GM18909 (cell line): ENCODE measurements around the gene PCDH9.

Source experiments
- ATAC-seq: cut with Tn5 transposase; IDR thresholded peaks from one replicate; pipeline ENCODE4 v1.9.1; 2021; ENCODE audit warnings: mild to moderate bottlenecking; ENCODE audit not compliant: unreplicated experiment, poor library complexity

The PCDH9 gene

DNA sequence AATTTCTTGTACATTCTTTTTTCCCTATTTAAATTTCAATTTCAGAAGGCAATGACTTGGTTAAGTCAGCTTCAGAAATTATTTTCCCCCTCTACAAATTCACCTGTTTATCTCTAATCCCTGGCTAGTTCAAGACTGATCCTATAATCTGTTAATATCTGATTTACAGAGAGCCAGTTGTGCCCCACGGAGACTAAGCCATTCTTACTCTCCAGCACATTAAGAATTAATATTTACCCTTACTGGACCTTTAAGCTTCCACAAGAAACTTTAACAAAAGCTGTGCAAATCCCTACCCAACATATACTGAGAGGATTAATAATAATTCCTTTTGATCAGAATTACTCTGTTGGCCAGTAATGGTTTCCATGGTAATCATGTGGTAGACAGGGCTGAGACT, 786.2 kb downstream of the PCDH9 start:
- no peak for ATAC-seq

DNA sequence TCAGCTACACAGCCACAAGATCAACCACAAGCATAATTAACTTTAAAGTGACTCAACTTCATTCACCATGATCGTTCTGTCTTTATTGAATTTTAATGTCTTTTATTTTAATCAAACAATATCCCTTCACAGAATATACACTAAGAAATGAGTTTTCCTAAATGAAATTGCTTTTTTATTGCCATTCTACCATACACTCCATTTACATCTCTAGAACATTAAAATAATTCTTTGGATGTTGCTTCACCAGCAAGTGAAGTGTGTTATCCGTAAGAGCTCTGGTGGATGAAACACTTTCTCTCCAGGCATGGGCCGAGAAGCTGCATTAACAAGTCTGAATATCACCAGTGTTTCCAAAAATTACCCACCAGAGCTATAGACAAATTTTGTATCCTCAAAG, 789.2 kb downstream of the PCDH9 start:
- ATAC-seq = no peak

DNA sequence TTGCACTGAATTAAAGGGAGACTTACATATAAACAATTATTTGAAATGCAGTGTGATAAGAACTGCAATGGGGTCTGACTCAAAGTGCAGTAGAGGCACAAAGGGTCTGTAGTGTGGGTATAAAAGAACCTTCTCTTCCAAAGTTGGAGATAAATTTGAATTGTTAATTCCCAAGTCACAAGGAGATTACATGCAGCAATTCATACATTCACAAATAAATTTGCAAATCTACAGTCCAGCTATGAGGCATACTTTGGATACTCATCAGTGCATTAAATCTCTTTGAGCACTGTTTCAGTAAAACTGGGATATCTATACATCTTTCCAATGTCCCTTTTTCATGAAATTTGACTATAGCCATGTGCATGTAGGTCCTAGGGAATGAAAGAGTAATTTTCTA, 799.4 kb downstream of the PCDH9 start:
- no peak for ATAC-seq

DNA sequence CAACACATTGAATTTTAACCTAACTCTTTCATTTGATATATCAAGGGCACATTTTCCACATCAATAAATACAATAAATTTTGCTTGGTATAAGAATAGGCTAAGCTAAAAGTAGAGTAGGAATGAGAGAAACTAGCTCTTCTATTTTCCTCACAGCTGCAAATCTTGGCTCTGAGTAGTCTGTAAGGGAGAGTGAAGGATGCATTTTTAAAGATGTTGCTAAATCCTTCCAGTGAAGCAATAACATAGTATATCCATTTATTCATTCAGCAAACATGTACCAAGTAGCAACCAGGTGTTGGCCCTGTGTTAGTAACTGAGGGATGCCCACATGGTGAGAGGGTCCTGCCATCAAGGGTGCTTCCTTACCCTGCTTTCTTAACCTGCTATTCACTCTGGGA, 799.9 kb downstream of the PCDH9 start:
- ATAC-seq = no peak

DNA sequence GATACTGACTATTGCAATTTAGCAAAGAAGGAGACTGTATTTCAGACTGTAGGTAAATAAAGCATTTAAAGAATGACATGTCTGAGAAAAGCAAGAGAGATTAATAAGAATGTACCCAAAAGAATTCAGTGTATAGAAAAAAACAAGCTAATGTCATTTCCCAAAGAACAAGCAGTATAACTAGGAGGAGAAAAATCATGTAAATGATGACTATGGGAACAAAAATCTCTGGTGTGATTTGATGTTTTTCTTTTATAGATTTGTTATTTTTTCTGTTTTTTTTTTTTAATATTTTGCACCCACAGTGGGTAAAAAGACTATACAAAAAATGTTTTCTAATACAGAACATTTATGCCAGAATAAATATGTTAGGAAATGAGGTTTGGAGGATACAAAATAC, 801.0 kb downstream of the PCDH9 start:
- no peak for ATAC-seq

- ATAC-seq = no peak
Measured at GRCh38 chr13:66427458-66427861, 802.7 kb downstream of the PCDH9 start.

DNA sequence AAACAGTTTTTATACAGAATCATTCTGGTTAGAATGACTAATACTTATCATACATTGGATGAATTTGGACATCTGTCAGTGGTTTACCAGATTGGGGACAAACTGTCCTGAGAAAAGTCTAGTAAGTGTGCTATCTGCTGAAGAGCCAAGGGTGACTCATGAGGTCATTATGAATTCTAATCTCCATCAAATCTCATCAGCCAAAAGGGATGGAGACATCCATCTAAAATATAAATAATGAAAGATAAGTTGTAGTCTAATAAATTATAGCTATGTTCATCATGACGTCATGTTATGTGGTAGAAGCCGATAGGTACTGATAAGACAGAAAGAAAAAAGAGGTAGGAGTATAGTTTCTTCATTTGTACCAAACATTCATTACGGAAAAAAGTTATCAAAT, 804.4 kb downstream of the PCDH9 start:
- ATAC-seq = no peak

- no peak for ATAC-seq
Measured at GRCh38 chr13:66424422-66424821, 805.7 kb downstream of the PCDH9 start.

DNA sequence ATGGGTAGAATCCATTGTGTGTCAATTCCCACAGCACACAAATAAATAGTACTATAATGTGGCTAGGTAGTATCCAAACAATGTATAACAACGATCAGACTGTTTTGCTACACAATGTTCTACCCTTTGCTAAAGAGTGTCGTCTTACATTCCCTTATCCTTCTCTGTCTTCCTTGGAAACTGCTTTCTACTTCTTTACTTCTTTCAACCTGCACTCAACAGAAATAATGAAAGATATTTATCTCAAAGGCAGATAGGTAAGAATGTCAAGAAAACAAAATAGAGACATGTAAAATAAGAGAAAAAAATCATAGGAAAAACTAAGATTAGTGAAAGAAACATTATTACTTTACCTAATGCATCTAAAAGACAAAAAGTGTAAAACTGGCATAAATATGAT, 814.7 kb downstream of the PCDH9 start:
- no peak for ATAC-seq

GRCh38 chr13:66414066-66414800, 815.9 kb downstream of the PCDH9 start:
- ATAC-seq = no peak

DNA sequence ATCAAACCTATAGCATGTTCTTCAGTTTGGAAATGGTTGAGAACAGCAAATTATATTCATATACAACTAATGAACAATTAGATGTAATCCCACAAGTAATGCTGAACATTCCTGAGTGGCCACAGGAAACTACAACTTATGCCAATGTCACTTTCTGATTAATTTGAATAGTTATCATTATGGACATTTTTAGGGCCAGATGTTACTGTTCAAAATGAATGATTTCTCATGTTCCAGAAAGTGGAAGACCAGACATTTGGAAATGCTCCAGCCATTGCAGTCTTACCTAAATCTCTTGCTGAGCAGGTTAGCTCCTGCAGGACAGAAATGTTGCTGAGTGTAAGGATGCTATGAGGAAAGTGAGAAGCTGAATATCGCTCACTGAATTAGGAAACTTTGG, 819.8 kb downstream of the PCDH9 start:
- no peak for ATAC-seq

- ATAC-seq = no peak
Measured at GRCh38 chr13:66409542-66409941, 820.6 kb downstream of the PCDH9 start.

DNA sequence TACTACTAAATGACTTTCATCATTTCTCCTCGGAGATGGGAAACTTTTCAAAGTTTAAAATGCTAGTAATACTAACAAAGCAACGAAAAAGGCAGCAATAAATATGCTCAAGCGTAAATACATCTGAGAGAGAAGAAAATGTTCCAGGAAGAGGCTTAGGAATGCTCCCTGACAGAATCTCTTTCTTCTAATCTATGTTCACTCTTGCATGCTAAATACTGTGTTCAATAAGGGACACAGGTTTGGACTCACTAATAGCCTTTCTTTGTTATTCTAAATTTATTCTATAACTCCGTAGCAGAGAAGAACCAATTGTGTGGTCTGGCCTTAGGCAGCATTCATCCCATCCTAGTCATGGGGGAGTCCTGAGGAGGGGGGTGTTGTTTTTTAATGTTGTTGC, 823.0 kb downstream of the PCDH9 start:
- ATAC-seq = no peak

DNA sequence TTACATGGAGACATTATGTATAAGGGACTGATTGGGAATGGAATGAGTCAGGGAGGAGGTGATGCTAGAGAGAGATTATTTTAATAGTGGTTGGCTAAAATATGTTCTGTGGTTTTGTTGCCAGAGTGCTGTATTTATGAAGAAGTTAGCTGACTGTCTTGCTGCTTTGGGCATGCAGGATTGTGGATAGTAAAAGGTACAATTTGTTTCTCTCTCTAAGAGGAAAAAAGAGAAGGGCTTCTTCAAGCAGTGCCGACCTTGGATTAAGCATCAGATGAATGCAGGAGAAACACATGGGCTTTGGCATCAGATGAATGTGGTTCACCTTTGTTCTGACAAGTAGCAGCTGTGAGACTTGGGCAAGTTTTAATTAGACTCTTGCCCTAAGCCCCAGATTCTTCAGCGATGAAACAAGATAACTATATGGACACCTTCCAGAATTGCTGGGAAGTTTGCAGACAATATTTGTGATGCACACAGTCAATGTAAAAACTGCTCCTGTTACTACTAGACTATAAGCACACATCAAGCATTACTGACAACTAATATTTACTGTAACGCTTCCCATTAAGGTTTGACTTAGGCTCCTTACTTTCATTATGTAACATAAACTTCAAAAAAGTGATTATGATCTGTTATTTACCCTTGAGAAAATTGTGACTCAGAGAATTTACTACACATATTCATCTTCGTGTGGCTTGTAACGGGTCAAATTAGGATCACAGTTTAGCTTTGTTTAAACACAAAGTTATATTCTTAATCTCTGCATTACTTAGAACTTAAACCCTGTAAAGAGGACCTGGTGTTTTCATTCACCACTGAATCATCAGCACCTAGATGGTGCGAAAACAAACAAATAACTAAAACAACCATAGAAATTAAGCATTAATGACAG, 824.0 kb downstream of the PCDH9 start:
- ATAC-seq = no peak

DNA sequence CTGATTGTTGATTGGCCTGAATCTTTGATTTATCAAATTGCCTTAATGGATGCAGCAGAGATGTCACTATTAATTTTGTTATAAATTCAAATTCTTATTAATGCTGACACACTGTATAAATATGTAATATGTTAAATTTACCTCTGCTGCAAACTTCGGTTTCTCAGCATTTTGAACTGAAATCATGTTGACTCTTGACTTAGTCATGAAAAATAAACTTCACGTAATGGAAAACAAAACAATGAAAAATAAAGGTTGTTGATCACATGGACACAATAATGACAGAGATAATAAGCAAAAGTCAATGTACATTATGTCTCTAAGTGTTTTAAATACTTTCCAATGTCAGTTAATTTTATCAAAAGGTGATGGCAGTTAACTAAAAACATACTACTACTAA, 827.6 kb downstream of the PCDH9 start:
- ATAC-seq = no peak

GRCh38 chr13:66402066-66402465, 828.1 kb downstream of the PCDH9 start:
- ATAC-seq = no peak

DNA sequence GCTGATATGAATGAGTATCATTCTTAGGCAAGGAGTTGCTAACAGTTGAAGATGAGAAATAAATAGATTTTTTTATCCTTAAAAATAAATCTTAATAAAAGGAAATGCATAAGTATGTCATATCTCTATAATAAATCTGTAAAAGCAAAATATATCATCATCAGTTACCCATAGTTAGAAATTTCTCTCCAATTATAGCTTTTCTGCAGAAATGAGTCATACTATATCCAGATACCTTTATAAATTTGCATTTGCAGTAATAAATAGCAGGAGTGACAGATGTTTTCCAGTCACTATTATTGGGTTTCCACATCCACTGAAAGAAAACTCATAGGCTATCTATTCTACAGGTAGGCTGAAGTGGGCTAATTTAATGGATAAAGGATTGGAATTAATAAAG, 829.8 kb downstream of the PCDH9 start:
- ATAC-seq = no peak

DNA sequence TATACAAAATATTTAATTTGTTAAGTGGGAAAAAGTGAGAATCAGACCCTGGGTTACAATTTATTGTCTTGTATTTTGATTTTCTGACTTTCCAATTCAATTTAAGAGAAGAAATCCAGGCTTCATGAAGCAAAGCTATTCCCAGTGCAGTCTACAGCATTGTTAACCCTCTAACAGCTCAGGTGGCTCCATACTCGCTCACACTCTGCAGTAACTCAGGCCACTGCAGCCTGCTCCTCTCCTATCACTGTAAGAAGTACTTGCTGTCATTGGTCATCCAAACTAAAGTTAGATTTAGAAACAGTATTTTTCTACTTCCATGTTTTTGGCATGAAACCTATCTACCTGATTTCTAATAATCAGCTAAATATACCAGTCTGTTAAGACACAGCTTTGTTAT, 830.3 kb downstream of the PCDH9 start:
- no peak for ATAC-seq

GRCh38 chr13:66397133-66397532, 833.0 kb downstream of the PCDH9 start:
- ATAC-seq = no peak

- ATAC-seq = no peak
Measured at GRCh38 chr13:66391322-66391721, 838.8 kb downstream of the PCDH9 start.

DNA sequence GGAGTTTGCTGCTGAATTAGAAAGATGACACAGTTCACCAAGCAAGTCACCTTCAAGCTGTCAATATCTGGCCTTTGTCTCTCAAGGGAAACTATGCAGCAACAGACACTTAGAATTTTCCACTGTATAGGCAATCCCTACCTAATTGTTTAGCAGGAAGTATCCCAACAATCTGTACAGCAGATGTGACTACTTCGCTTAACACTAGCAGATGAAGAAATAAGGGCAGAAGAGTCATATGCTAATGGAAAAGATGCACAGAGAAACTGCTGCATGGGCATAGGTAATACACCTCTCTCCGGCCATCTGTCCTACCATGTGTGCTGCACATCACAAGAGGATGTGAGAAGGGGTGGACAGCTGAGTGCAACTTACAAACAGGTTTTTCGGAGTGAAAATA, 851.2 kb downstream of the PCDH9 start:
- no peak for ATAC-seq

DNA sequence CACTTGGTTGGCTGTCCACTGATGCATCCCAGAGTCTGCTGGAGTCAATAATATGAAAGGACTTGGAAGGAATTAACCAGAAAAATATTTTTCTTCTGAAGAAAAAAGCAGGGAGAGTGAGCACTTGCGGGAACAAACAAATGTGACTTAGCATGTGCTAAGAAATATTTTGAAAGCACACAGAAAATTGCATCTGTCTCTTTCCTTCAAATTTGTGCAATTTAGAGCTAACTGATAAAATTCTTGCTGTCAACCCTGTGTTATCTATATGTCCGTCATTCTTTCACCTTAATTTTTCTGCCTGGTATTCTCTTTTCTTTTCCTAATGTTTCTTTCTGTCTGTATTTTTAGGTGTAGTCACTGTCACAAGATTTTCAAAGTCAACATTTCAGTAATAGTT, 852.6 kb downstream of the PCDH9 start:
- no peak for ATAC-seq
